ENCODE results near the gene CSK. TPM values are rescaled to one million over a fixed set of nuclear protein-coding genes. Genes with fewer than 3 reads are reported as not detected.
"Not testable (repeated sequence)": the region's sequence is repeated elsewhere in the genome, so short reads cannot be mapped to it uniquely, and the experiment has no call there.

Gene CSK
- total and polyA plus RNA-seq, 11 donors: 19.1 to 66.7 (median 25.9) TPM

GRCh38 chr15:74785194-74786032 is 3.5 kb downstream of the CSK start:
- H3K4me1 ChIP-seq: peaks cover 57 to 93% (median 87%) of the 10 kb centered on the region in 12 donors
- peak in 2 of 4 donors; percentile 4 to 39 for ATAC-seq
- intact Hi-C loops (cut with DNase I): no loop called here
- TF ChIP-seq POLR2A (IDR thresholded peaks at IDR 0.05) (no peak), CTCF (IDR thresholded peaks at IDR 0.05) (no peak)
- no peaks in the 10 kb centered on the region for H3K27me3 ChIP-seq
- peak overlapping the region; percentile 49 to 97 (median 88) for H3K27ac ChIP-seq
- H3K9me3 ChIP-seq: no peaks in the 10 kb centered on the region
- H3K4me3 ChIP-seq: peak overlapping the region in 3 of 12 donors; percentile 26 to 72 (median 31)
- WGBS, 4 donors: 61 to 69% (median 68%) methylated on average over 12 to 13 of the region's 13 CpGs
- peak in 1 of 5 donors; percentile 69 for DNase-seq
- peaks cover 0 to 3% (median 0%) of the 10 kb centered on the region in 9 donors for H3K36me3 ChIP-seq

- Histone ChIP-seq H3K4me1 (peaks cover 58 to 94% (median 90%) of the 10 kb centered on the region in 12 donors), H3K4me3 (peak overlapping the region in 2 of 12 donors; percentile 15 to 72), H3K27ac (peak overlapping the region in 11 of 12 donors; percentile 67 to 97 (median 86))
- intact Hi-C loops (cut with DNase I); H3K9me3 ChIP-seq; H3K27me3 ChIP-seq; DNase-seq; H3K36me3 ChIP-seq; ATAC-seq: not testable (repeated sequence)
- 44 to 62% (median 57%) methylated on average over 12 of the region's 12 CpGs for WGBS, 4 donors
Measured at GRCh38 chr15:74786081-74786480, 4.2 kb downstream of the CSK start.

- peak overlapping the region in 6 of 12 donors; percentile 1 to 72 (median 6) for H3K4me3 ChIP-seq
- TF ChIP-seq CTCF (IDR thresholded peaks at IDR 0.05) (no peak), POLR2A (IDR thresholded peaks at IDR 0.05) (no peak)
- intact Hi-C loops (cut with DNase I): no loop called here
- ATAC-seq: peak; percentile 4 to 35 (median 16)
- no peaks in the 10 kb centered on the region for H3K27me3 ChIP-seq
- peak in 3 of 5 donors; percentile 65 to 77 (median 72) for DNase-seq
- peaks cover 0 to 7% (median 0%) of the 10 kb centered on the region in 9 donors for H3K36me3 ChIP-seq
- no peaks in the 10 kb centered on the region for H3K9me3 ChIP-seq
- WGBS, 4 donors: 27 to 62% (median 31%) methylated on average over 2 to 7 of the region's 7 CpGs
- peaks cover 52 to 94% (median 90%) of the 10 kb centered on the region in 12 donors for H3K4me1 ChIP-seq
- peak overlapping the region; percentile 42 to 97 (median 86) for H3K27ac ChIP-seq
Measured at GRCh38 chr15:74786551-74787165, 4.8 kb downstream of the CSK start.

GRCh38 chr15:74787251-74788041 is 5.6 kb downstream of the CSK start:
- Histone ChIP-seq H3K4me3 (peak overlapping the region in 5 of 12 donors; percentile 1 to 72 (median 7)), H3K9me3 (no peaks in the 10 kb centered on the region), H3K27me3 (no peaks in the 10 kb centered on the region), H3K4me1 (peaks cover 52 to 100% (median 97%) of the 10 kb centered on the region in 12 donors), H3K27ac (peak overlapping the region; percentile 42 to 97 (median 86)), H3K36me3 (peaks cover 0 to 11% (median 0%) of the 10 kb centered on the region in 9 donors)
- ATAC-seq (peak; percentile 12 to 48 (median 33)), DNase-seq (peak; percentile 65 to 85 (median 75))
- intact Hi-C loops (cut with DNase I): no loop called here
- TF ChIP-seq CTCF (IDR thresholded peaks at IDR 0.05) (peak; percentile 9 to 56 (median 37)), POLR2A (IDR thresholded peaks at IDR 0.05) (no peak)
- 40 to 46% (median 45%) methylated on average over 10 to 13 of the region's 13 CpGs for WGBS, 4 donors
